IMR-90 (cell line): Measurements from ENCODE around the gene FAM168A. TPM values are rescaled to one million over a fixed set of nuclear protein-coding genes. Genes with fewer than 3 reads are reported as not detected.

Source experiments
- ATAC-seq: fragments of 200-7000 bp; cut with Tn5 transposase; 2 replicates; pipeline ENCODE4 v1.9.1; 2020; ENCODE audit warnings: low read depth, mild to moderate bottlenecking, moderate library complexity
- BruUV-seq: library from RNA; stranded (reverse); fragments of 400-500 nt; replicated peaks from 2 replicates; lab custom pipeline; 2021; lab: Mats Ljungman, UMichigan
- CTCF ChIA-PET: fragments of 300-600 bp; formaldehyde crosslinking; extraction: SDS; loops from one replicate; lab custom pipeline; 2021; ENCODE audit warnings: antibody characterized with exemption; lab: Yijun Ruan, JAX
- POLR2A ChIA-PET: fragments of 300-600 bp; sonication (Branson Sonifier 250); formaldehyde crosslinking; loops from one replicate; lab custom pipeline; 2022; ENCODE audit warnings: antibody characterized with exemption; ENCODE audit not compliant: unreplicated experiment; lab: Charles Lee
- DNase-seq: peaks from one replicate; pipeline ENCODE4 v3.0.0; 2013
- H2AFZ ChIP-seq: replicated peaks from 2 replicates; pipeline ENCODE3; 2013; ENCODE audit warnings: low read length, mild to moderate bottlenecking; ENCODE audit not compliant: poor library complexity
- H2AK5ac ChIP-seq: 2 replicates; pipeline ENCODE4 v1.6.1; 2013; ENCODE audit warnings: low read depth, low read length, inconsistent platforms
- H2AK9ac ChIP-seq: replicated peaks from 2 replicates; pipeline ENCODE3; 2013; ENCODE audit warnings: mild to moderate bottlenecking, low read depth, low read length, moderate library complexity; ENCODE audit not compliant: poor library complexity
- H2BK120ac ChIP-seq: 2 replicates; pipeline ENCODE4 v1.6.1; 2013; ENCODE audit warnings: low read depth, low read length, inconsistent platforms
- H2BK15ac ChIP-seq: 3 replicates; pipeline ENCODE4 v1.6.1; 2013; ENCODE audit warnings: low read depth, low read length, inconsistent platforms
- H2BK20ac ChIP-seq: 2 replicates; pipeline ENCODE4 v1.6.1; 2013; ENCODE audit warnings: low read depth, mild to moderate bottlenecking, inconsistent platforms, low read length, moderate library complexity
- H2BK5ac ChIP-seq: 2 replicates; pipeline ENCODE4 v1.6.1; 2013; ENCODE audit warnings: mild to moderate bottlenecking, low read depth, low read length, inconsistent platforms; ENCODE audit not compliant: poor library complexity, severe bottlenecking
- H3K14ac ChIP-seq: replicated peaks from 2 replicates; pipeline ENCODE4 v1.6.1; 2013; ENCODE audit warnings: low read depth, low read length, inconsistent platforms
- H3K18ac ChIP-seq: 2 replicates; pipeline ENCODE4 v1.6.1; 2013; ENCODE audit warnings: low read depth, low read length, control low read depth
- H3K23ac ChIP-seq: 2 replicates; pipeline ENCODE4 v1.6.1; 2013; ENCODE audit warnings: low read depth, low read length, inconsistent platforms
- H3K27ac ChIP-seq: 2 replicates; pipeline ENCODE4 v1.5.1; 2013; ENCODE audit warnings: mild to moderate bottlenecking, control low read depth, low read length; ENCODE audit not compliant: insufficient read depth
- H3K27me3 ChIP-seq: 2 replicates; pipeline ENCODE4 v1.6.1; 2013; ENCODE audit warnings: low read length; ENCODE audit not compliant: control insufficient read depth, insufficient read depth
- H3K36me3 ChIP-seq: 2 replicates; pipeline ENCODE4 v1.6.1; 2013; ENCODE audit warnings: low read length, mixed read lengths; ENCODE audit not compliant: control insufficient read depth, insufficient read depth
- H3K4ac ChIP-seq: 2 replicates; pipeline ENCODE4 v1.6.1; 2013; ENCODE audit warnings: low read depth, low read length, inconsistent platforms
- H3K4me1 ChIP-seq: 2 replicates; pipeline ENCODE4 v1.6.1; 2013; ENCODE audit warnings: low read length, mixed read lengths; ENCODE audit not compliant: control insufficient read depth, insufficient read depth
- H3K4me2 ChIP-seq: 2 replicates; pipeline ENCODE4 v1.6.1; 2013; ENCODE audit warnings: low read depth, mild to moderate bottlenecking, control low read depth, low read length, moderate library complexity
- H3K4me3 ChIP-seq: 2 replicates; pipeline ENCODE4 v1.5.1; 2013; ENCODE audit warnings: low read depth, mild to moderate bottlenecking, control low read depth, low read length, moderate library complexity; ENCODE audit not compliant: insufficient read depth
- H3K56ac ChIP-seq: 2 replicates; pipeline ENCODE4 v1.6.1; 2013; ENCODE audit warnings: low read length, inconsistent platforms; ENCODE audit not compliant: insufficient read depth; ENCODE audit errors: extremely low read depth
- H3K79me1 ChIP-seq, 2 experiments: 2 replicates each; pipeline ENCODE4 v1.6.1; 2013; ENCODE audit warnings: low read length in 2 of 2, inconsistent platforms in 1 of 2, low read depth in 1 of 2
- H3K9ac ChIP-seq: 2 replicates; pipeline ENCODE4 v1.6.1; 2013; ENCODE audit warnings: low read depth, low read length, control low read depth
- H3K9me1 ChIP-seq: 2 replicates; pipeline ENCODE4 v1.6.1; 2013; ENCODE audit warnings: low read length, inconsistent platforms; ENCODE audit not compliant: insufficient read depth
- H3K9me3 ChIP-seq: 2 replicates; pipeline ENCODE4 v1.6.1; 2013; ENCODE audit warnings: low read length; ENCODE audit not compliant: control insufficient read depth, insufficient read depth
- H4K20me1 ChIP-seq: 2 replicates; pipeline ENCODE4 v1.6.1; 2013; ENCODE audit warnings: low read length, inconsistent platforms; ENCODE audit not compliant: insufficient read depth
- H4K5ac ChIP-seq: 2 replicates; pipeline ENCODE4 v1.6.1; 2013; ENCODE audit warnings: mild to moderate bottlenecking, low read depth, low read length, control low read depth
- H4K8ac ChIP-seq, 2 experiments: 2 replicates each; pipeline ENCODE4 v1.6.1; 2013; ENCODE audit warnings: low read depth in 2 of 2, low read length in 2 of 2, control low read depth in 1 of 2, inconsistent platforms in 1 of 2
- H4K91ac ChIP-seq: 2 replicates; pipeline ENCODE4 v1.6.1; 2013; ENCODE audit warnings: low read depth, low read length, inconsistent platforms; ENCODE audit not compliant: insufficient read depth
- BHLHE40 ChIP-seq: fragments of 150-350 bp; IDR thresholded peaks from 2 replicates; pipeline ENCODE4 v1.6.1; 2016; ENCODE audit warnings: mild to moderate bottlenecking, low read depth, low read length
- CEBPB ChIP-seq: IDR thresholded peaks from 2 replicates; pipeline ENCODE4 v1.6.1; 2012; ENCODE audit warnings: low read depth, low read length, improper control_type of control experiment
- CHD1 ChIP-seq: IDR thresholded peaks from 2 replicates; pipeline ENCODE4 v1.6.1; 2012; ENCODE audit warnings: low read depth, low read length, improper control_type of control experiment
- CTCF ChIP-seq: conservative IDR thresholded peaks from 2 replicates; pipeline ENCODE4 v1.5.1; 2012; ENCODE audit warnings: mild to moderate bottlenecking, low read depth, low read length, improper control_type of control experiment
- ELK1 ChIP-seq: fragments of 150-350 bp; IDR thresholded peaks from 2 replicates; pipeline ENCODE4 v1.6.1; 2016; ENCODE audit warnings: low read depth, mild to moderate bottlenecking, low read length, moderate library complexity, borderline replicate concordance
- FOS ChIP-seq: fragments of 150-350 bp; IDR thresholded peaks from 2 replicates; pipeline ENCODE4 v1.6.1; 2016; ENCODE audit warnings: low read depth, low read length
- MAFK ChIP-seq: IDR thresholded peaks from 2 replicates; pipeline ENCODE4 v1.6.1; 2012; ENCODE audit warnings: low read depth, low read length, improper control_type of control experiment
- MAZ ChIP-seq: IDR thresholded peaks from 2 replicates; pipeline ENCODE4 v1.6.1; 2012; ENCODE audit warnings: low read depth, mild to moderate bottlenecking, low read length, improper control_type of control experiment, moderate library complexity, borderline replicate concordance
- MXI1 ChIP-seq: IDR thresholded peaks from 2 replicates; pipeline ENCODE4 v1.6.1; 2012; ENCODE audit warnings: low read depth, mild to moderate bottlenecking, low read length, moderate library complexity, borderline replicate concordance
- NFE2L2 ChIP-seq: fragments of 150-350 bp; IDR thresholded peaks from 2 replicates; pipeline ENCODE4 v1.6.1; 2016; ENCODE audit warnings: low read depth, mild to moderate bottlenecking, low read length
- POLR2A ChIP-seq: IDR thresholded peaks from 2 replicates; pipeline ENCODE4 v1.6.1; 2012; ENCODE audit warnings: mild to moderate bottlenecking, low read depth, low read length
- RAD21 ChIP-seq: IDR thresholded peaks from 2 replicates; pipeline ENCODE4 v1.6.1; 2012; ENCODE audit warnings: low read length, improper control_type of control experiment
- RCOR1 ChIP-seq: IDR thresholded peaks from 2 replicates; pipeline ENCODE4 v1.6.1; 2012; ENCODE audit warnings: mild to moderate bottlenecking, low read length, improper control_type of control experiment; ENCODE audit not compliant: insufficient replicate concordance
- RFX5 ChIP-seq: IDR thresholded peaks from 2 replicates; pipeline ENCODE4 v1.8.0; 2012; ENCODE audit warnings: low read depth, mild to moderate bottlenecking, low read length, moderate library complexity
- SMC3 ChIP-seq: fragments of 150-350 bp; IDR thresholded peaks from 2 replicates; pipeline ENCODE4 v1.6.1; 2016; ENCODE audit warnings: low read depth, mild to moderate bottlenecking, antibody characterized with exemption, low read length, moderate library complexity
- USF2 ChIP-seq: fragments of 150-350 bp; IDR thresholded peaks from 2 replicates; pipeline ENCODE4 v1.6.1; 2017; ENCODE audit warnings: mild to moderate bottlenecking, antibody characterized with exemption, low read length, low read depth
- WGBS, 2 experiments: methylation state at CpG; one replicate each; pipeline versions ENCODE4 v1.1.5 to v1.1.7; 2013; ENCODE audit warnings: missing lambda C conversion rate in 2 of 2; ENCODE audit not compliant: insufficient read length in 1 of 2; ENCODE audit errors: extremely low coverage in 2 of 2; 5-methylcytosine and 5-hydroxymethylcytosine counted together
- dilution Hi-C: fragments of 300-500 bp; cut with HindIII; formaldehyde crosslinking; loops from one replicate; pipeline ENCODE4 v1.14.3; 2018; ENCODE audit warnings: low sequenced_read_pairs; ENCODE audit not compliant: unreplicated experiment
- in situ Hi-C: fragments of 300-500 bp; cut with MboI; formaldehyde crosslinking; loops from 3 replicates; pipeline ENCODE4 v1.14.3; 2019; ENCODE audit warnings: low sequenced_read_pairs, inconsistent platforms, mixed read lengths
- intact Hi-C: fragments of 100-400 bp; cut with micrococcal nuclease; formaldehyde crosslinking; loops from 2 replicates; pipeline ENCODE4 v1.10.0; 2022
- polyA plus RNA-seq, 3 experiments: library from polyadenylated mRNA; depleted of rRNA; stranded (reverse); fragments of >200 nt; gene quantifications; 2 replicates each; pipeline ENCODE4 v1.2.3, GENCODE V29; 2012; ENCODE audit warnings: low replicate concordance in 1 of 3
- total RNA-seq: library from RNA; depleted of rRNA; stranded (reverse); fragments of >200 nt; gene quantifications from 2 replicates; pipeline ENCODE4 v1.2.3, GENCODE V29; 2012

FAM168A gene
- total and polyA plus RNA-seq, 2 of the 4 experiments (the other 2 are of a cell fraction): 13.1 to 22.8 TPM

GRCh38 chr11:73430326-73430725, 167.6 kb downstream of the FAM168A start:
- dilution Hi-C loops (no loop called here), in situ Hi-C loops (no loop called here), intact Hi-C loops (no loop called here)
- Histone ChIP-seq H3K18ac (no peak overlapping the region), H3K4me3 (no peak overlapping the region), H4K20me1 (no peaks in the 10 kb centered on the region), H2BK5ac (no peak overlapping the region), H2AK9ac (no peak overlapping the region), H3K9ac (no peak overlapping the region), H2BK120ac (no peak overlapping the region), H3K9me3 (no peaks in the 10 kb centered on the region), H4K8ac (no peak overlapping the region), H4K5ac (no peak overlapping the region), H2BK15ac (no peak overlapping the region), H3K79me1 (peaks cover 2 to 39% of the 10 kb centered on the region in 2 experiments), H3K27me3 (no peaks in the 10 kb centered on the region), H3K4me2 (no peak overlapping the region), H3K4me1 (peaks cover 7% of the 10 kb centered on the region), H3K36me3 (no peaks in the 10 kb centered on the region), H2AFZ (no peak overlapping the region), H3K9me1 (peaks cover 14% of the 10 kb centered on the region), H3K14ac (no peak overlapping the region), H4K91ac (no peak overlapping the region), H2AK5ac (no peak overlapping the region; the same call in 1 of the 2 replicates), H3K23ac (no peak overlapping the region), H3K56ac (no peak overlapping the region), H2BK20ac (no peak overlapping the region), H3K27ac (no peak overlapping the region), H3K4ac (no peak overlapping the region)
- ATAC-seq: no peak
- TF ChIP-seq CEBPB (no peak), CHD1 (no peak), MAFK (no peak), SMC3 (no peak), FOS (no peak), NFE2L2 (no peak), RCOR1 (no peak), ELK1 (no peak), POLR2A (no peak), RFX5 (no peak), MXI1 (no peak), USF2 (no peak), RAD21 (no peak), CTCF (no peak), BHLHE40 (no peak), MAZ (no peak)
- DNase-seq: no peak
- ChIA-PET POLR2A (no interaction called here), CTCF (interaction anchor here (1.0 kb wide), 1 partner anchor 79 kb away, joined by 6 read pairs; no protein-coding TSS in a partner anchor)
- 100% methylated on average over 1 of the region's 4 CpGs; no CpG with 5 or more reads in 1 of the 2 experiments for WGBS, 2 experiments
- no TSS peak for BruUV-seq
